AG08396 (cell line): Measurements from ENCODE around the gene SH3RF3.
A peak's percentile ranks its signal among the peaks of the same experiment; 100 is the strongest.

Source experiments
- DNase-seq: peaks from one replicate; pipeline ENCODE4 v3.0.0; 2012; ENCODE audit warnings: low spot score, mixed read lengths

Gene SH3RF3

DNA sequence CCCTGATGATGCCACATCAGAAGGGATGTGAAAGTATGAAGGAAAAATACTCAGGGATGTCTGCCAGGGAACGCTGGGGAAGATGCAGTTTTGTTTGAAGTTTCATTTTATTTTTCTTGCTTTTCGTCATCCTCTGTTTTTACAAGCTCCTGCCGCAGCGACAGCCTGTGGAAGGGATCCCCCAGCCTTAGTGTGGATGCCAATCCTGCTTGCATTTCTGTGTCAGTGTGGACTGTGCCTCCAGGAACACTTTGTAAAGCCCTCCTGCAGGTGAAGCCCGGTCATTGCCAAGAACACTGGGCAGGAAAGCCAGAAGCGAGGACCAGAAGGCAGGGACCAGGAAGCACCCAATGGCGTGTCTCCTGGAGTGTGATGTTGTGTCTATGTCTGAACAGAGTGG lies 250.5 kb downstream of the SH3RF3 start:
- DNase-seq: no peak

DNA sequence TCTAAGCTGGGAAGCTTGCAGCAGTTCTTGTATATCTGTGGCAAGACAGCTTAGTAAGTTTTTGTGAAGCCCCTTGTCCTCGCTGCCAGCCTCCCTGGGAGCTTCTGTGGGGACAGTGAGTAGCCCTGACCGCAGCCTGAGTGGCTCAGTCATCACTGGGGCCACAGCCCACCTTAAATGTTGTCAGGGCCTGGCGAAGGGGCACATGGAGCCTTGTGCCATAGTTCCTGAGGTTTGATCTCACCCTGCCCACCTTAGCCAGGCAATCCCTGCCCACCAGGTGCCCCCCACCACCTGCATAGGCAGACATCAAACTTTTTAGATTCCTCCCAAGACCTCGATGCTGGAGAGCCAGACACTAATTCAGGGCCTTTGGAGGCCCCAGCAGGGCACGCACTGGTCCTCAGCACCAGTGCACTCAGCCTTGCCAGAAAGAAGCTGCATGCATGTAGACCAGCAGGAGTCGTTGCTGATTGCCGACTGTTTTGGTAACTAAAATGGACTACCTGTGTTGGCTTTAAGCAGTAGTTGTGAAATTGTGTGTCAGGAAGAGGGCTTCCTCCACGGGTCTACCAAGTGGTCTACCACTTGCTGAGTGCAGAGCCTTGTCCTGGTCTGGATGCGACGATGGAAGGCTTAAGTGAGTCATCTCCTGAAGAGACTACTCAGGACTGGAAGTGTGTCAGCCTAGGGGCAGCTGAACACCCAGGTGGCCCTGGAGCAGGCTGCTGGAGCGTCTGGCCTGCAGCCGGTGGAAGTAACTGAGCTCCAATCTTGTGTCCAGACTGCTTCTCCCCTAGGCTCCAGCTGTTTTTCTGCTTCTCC lies 251.7 kb downstream of the SH3RF3 start:
- DNase-seq: no peak

GRCh38 chr2:109381327-109381820 lies 252.4 kb downstream of the SH3RF3 start:
- DNase-seq: no peak

DNA sequence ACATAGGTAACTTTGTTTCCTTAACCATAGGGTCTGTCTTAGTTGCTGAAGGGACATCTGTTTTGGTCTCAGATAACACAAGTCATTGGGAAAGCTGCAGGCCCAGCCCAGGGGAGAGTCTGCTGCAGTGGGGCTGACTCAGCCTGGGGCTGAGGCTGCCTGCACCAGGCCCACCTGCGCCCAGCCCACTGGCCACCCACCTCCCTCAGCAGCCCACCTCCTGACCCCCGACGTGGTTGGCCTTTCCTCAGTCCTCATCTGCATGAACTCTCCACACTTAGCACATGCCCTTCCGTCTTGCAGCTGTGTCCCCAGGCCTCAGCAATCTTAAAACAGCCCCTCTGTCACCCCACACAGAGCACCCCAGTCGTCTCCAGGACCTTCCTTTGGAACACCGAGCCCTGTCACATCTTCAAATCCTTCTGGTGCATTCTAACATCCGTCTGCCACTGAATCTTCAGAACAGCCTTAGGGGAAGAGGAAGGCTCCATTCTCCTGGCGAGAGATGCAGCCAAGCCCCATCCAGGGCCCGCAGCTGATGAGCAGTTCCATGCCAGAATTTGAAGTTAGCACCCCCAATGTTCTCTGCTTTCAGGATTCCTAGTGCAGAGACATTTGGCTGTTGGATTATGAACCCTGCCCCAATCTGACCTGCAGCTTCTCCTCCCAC lies 253.4 kb downstream of the SH3RF3 start:
- no peak for DNase-seq

DNA sequence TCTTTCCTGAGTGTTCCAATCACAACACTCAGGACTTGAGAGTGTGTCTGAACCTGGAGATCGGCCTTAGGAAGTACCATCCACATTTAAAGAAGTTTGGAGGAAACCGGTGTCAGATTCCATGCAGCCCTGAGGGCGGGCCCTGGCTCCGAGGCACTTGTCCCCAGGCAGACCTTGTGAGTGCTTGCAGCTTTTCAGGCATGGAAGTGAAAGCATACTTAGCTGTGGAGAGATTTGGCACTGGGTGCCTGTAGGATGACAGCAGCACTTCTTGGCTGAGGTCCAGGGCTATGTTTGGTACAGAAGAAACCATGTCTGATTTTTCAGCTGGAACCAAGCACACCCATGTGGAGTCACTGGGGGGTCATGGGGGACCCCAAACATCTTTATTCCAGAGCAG lies 253.9 kb downstream of the SH3RF3 start:
- peak; percentile 90 for DNase-seq

DNA sequence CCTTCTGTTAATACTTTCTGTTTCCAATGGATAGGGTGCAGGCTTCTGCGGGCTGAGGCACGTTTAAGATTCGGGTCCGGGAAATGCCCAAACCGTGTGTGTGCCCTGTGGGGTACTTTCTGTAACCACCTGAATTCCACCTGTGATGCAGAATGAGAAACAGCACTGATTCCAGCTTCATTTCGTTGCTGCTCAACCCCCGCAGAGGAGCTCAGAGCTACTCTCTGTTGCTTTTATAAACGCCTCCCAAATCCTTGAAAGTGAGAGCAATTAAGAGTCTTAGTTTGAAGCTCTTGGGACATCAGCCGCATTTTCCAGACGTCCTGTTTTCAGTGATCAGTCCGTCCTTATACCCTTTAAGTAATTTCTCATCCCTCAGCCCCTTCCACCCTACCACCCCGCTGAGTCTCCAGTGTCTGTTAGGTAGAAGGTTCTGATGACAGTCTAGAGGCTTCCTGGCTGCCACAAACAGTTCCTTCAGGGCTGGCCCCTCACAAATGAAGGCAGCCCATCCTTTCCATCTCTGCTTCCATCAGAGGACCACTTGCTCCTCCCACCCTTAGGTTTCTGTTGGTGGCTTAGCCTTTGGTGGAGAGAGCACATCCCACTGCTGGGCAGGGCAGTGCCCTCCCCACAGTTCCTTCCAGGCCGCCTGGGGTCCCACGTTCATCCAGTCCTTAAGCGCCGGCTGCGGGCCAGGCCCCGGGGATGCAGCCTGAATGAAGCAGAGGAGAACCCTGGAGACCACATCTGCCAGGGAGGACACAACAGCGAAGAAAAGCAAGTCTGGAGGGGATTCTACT lies 254.7 kb downstream of the SH3RF3 start:
- DNase-seq: no peak

- DNase-seq: no peak
Measured at GRCh38 chr2:109384308-109385271, 255.6 kb downstream of the SH3RF3 start.

- no peak for DNase-seq
Measured at GRCh38 chr2:109385506-109385905, 256.5 kb downstream of the SH3RF3 start.

DNA sequence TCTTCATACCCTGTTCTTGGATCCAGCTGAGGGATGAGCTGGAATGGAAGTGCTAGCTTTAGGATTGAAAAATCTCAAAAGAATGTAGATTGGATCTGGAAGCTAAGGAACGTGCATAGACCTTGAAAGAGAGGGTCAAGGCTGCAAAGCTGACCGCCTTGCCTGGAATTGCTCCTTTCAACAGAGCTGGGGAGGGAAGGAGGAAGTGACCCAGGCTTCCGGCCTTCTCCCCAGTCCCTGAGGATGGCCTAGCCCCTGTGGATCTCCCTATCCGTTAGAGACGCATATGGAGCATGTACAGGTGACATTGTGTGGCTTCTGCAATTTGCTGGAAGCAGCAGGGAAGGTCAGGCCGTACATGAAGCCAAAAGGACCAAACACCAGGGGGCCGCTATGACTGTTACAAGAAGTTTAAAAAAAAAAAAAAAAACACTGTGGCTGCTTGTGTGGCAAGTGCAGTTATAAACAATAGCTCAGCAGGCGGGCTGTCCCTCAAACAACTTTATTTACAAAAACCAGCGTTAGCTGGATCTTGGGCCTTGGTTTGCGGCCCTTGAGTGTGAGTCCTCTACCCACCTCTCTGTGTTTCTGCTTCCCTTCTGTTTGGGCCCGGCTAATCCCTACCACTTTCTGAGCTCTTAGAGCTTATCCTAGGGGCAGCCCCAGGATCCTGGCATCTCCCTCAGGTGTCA lies 257.1 kb downstream of the SH3RF3 start:
- DNase-seq: no peak

DNA sequence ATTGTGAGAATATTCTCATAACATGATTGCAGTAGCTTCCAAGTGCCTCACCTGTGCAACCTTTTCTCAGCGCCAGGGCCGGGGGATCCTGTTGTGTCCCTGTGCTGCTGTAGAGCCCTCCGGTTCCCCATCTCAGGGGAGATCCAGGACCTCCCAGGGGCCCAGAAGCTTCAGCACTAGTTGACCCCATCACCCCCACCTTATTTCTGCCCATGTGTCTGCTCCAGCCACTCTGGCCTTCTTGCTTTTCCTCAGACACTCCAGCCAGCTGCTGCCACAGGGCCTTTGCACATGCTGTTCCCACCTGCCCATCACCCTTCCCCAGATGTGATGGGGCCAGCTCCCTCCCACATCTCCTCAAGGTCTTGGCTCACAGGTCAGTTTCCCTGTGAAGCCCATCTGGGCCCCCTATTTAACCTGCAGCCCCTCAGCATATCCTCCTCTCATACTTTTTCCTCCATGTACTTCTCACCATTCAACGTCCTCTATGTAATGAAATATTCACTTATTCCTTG lies 258.3 kb downstream of the SH3RF3 start:
- no peak for DNase-seq

- DNase-seq: no peak
Measured at GRCh38 chr2:109387778-109388469, 258.9 kb downstream of the SH3RF3 start.

GRCh38 chr2:109391243-109391642 lies 262.2 kb downstream of the SH3RF3 start:
- no peak for DNase-seq

DNA sequence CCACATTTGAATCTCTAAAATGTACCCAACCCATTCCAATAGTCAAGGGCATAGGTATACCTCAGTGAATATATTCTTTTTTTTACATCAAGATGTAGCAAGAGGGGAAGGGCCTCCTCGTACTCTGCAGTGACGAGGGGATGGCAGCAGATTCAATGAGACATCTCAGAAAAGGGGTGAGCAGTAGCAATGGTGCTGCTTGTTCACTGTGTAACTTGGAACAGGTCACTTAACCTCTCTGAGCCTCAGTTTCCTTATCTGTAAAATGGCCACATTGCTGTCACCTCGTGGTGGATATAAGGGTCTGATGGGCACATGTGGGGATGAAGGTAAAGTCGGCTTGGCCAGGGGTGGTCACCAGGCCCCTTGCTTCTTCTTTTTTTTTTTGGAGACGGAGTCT lies 263.1 kb downstream of the SH3RF3 start:
- no peak for DNase-seq

- DNase-seq: no peak
Measured at GRCh38 chr2:109392816-109393661, 264.0 kb downstream of the SH3RF3 start.

- DNase-seq: no peak
Measured at GRCh38 chr2:109393662-109393972, 264.6 kb downstream of the SH3RF3 start.

GRCh38 chr2:109395494-109396201 lies 266.6 kb downstream of the SH3RF3 start:
- no peak for DNase-seq

DNA sequence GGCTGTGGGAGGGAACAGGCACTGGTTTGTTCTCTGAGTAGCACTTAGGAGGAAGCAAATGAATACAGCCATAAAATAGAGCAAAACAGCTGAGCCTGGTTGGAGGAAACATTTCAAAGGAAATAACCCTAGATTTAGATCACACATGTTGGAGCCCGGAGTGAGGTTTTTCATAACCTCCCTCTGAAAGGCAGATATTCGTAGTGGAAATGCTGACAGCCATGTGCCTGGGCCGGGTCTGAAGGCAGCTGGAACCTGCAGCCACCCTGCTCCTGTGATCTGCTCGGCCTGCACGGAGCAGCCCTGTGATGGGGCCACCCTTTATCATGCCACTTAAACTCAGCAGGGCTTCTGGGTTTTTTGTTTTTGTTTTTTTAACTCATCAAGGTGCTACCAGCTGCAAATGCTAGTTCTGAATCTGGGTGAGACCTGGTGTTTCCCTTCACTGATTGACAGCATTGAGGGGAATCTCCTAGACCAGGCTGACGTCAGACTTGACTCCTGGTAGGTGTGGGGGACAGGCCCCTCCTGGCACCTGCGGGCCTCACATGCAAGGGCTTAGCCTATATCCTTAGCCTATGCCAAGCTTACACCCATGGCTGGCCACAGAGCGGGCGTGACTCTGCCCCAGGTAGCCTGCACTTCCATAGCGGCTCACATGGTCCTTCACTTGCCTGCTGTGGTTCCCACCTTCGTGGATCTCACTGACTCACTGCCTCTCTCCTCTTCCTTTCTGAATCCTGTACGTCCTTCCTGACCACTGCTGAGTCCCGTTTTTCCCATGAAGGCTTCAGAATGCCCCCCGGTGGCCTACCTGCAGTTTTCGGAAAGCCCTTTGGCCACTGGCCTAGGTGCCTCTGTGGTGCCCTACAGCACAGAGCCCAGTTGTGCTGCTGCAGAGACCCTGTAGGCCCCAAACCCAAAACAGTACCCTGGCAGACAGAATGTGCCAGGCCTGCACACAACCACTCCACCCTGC lies 267.5 kb downstream of the SH3RF3 start:
- DNase-seq: no peak
